NCI-H1105 (cell line): ENCODE results near the gene MED17.

Source experiments
- DNase-seq: peaks from one replicate; lab custom pipeline; 2025; lab: John Stamatoyannopoulos, UW

Gene MED17

DNA sequence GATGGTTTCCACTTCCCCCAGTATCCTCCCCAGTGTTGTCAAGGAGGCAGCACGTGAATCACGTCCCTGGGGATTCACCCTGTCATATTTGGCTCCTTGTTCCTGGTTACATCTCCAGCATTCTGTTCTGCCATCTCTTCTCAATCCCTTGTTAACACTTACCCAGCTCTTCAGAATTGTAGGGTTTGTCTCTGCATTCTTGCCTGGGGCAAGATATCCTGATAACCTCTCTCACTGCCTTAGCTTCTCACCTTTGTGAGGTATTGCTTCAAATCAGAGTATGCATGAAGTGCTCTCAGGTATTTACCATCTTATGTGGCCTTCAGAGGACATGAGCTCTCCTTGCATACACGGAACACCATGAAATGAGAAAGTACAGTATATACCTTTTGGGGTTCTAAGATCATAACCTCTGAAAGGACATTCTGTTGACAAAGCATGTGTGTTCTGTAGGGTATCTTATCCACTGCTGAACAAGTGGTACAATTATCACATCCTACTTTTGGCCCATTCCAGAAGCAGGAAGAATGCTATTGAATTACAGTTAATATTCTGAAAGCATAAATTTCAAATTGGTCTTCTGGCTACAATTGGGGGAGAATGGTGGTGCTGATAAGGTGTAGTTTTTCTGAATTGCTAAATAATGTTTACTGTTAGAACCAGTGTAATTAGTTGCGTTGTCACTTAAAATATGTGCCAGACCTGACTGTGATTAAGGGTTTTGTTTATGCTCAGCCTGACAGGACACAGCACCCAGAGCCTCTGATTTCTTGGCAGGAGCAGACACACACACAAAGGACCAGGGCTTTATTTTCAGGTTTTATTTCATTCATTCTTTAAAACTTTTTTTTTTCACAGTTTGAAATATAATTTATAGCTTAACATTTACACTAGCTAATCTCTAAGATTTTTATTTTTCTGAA, 33.6 kb downstream of the MED17 start:
- no peak for DNase-seq

DNA sequence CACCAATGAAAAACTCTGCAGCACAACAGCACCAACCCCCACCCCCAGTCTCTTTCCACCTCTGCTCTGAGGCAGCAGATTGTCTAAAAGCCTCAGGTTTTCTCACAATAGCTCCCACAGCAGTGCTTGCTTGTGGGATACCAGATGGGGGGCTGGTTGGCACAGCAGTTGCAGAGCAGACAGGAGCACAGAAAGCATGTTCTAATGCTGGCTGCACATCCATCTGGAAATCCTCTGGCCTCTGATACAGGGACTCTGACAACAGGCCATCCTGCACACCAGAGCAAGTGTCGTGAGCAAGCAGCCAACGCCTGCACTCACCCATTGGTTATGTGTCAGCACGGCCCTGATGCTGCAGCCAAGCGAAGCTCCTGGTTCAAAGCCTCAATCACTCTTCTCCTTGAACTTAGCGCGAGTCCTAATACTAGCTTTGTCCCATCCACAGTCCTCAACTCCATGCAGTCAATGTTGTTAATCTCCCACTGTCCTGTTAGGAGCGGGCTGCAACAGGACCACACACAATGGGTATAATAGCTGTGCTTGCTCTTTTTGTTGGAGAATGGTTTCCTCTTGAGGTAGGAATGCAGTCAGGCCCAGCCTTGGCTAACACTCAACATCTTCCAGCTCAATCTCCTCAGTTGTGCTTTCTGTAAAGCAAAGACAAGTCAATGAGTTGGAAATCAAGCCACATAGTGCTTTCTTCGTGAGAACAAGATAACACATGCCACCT, 36.0 kb downstream of the MED17 start:
- DNase-seq: no peak

DNA sequence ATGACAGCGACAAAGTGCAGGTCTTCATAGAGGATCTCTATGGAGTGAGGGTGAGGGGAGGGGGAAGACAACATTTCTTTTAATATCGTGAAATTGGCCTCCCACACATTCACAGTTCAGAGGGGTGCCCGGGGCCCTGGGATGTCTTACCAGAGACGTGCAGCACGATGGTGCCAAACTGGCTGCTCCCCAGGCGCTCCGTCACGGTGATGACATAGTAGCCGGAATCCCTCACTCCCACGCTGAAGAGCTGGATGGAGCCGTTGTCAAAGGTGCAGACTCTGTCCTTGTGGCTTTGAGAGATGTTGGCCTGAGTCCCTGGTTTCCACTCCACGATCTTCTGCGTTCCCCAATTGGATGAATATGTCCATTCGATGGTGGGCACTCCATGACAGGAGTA, 36.8 kb downstream of the MED17 start:
- no peak for DNase-seq

DNA sequence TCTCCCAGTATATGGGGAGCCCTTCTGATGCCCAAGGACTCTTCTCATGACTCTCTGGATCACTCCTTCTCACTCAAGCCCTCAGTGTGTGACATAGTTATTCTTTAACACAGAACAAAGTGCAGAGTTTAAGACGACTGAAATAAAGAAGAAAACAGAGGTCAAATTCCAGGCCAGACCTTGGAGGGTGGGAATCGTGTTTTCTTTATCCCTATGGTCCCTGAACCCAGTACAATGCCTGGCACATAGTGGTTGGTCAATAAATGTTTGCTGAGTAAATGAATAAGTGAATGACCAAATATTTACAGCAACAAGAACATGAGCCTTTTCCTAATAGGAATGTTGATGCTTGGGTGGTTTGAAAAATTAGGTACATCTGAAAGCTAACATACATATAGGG, 37.5 kb downstream of the MED17 start:
- DNase-seq: no peak

DNA sequence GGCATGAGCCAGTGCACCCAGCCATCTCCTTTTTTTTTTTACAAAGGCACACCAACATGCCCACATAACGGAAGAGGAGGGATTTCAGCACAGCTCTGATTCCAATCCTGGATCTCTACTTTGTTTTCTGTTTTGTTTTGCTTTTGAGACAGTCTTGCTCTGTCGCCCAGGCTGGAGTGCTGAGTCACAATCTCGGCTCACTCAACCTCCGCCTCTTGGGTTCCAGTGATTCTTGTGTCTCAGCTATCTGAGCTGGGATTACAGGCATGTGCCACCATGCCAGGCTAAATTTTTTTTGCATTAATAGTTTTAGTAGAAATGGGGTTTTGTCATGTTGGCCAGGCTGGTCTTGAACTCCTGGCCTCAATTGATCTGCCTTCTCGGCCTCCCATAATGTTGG, 38.3 kb downstream of the MED17 start:
- DNase-seq: no peak

DNA sequence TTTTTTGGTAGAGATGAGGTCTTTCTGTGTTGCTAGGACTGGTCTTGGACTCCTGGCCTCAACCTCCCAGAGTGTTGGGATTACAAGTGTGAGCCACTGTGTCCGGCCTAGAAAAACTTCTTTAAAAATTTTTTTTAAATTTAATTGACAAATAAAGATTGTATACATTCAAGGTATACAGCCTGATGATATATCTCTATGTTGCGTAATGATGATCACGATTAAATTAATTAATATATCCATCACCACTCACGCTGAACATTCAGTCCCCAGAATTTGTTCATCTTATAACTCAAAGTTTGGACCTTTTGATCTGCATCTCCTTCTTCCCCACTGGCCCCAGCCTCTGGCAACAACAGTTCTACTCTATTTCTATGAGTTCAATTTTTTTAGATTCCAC, 39.1 kb downstream of the MED17 start:
- no peak for DNase-seq

DNA sequence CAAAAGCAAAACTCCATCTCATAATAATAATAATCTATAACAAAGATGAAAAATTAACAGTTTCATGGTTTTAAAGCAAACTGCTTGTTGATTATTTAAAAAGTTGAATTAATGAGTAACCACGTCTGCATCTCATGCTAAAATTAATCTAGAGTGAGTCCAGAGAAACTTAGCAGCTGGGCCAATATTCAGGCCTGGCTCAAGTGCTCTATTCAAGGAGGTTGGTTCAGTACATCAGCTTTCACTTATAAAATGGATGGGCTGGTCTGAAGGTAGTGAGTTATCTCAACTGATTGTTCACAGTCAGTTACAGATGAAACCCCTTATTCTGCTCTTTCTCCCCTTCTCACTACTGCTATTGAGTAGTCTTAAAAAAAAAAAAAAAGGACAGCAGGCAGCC, 43.3 kb downstream of the MED17 start:
- DNase-seq: no peak

DNA sequence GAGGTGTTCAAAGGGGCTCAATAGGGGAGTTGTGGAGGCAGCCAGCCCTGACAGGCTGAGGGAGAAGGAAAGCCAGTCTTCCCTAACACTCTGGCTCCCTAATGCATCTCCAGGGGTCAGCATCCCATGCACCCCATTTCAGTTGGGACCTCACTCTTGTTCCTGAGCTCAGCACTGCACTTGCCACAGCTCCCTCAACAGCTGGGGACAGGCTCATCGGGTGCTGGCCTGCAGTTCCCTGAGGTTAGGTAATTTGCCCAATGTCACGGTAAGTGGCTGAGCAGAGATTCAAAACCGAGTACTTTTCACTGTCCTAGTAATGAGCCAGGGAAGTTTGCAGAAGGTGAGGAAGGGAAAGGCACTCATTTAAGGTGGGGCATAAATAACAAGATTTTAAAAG, 45.5 kb downstream of the MED17 start:
- no peak for DNase-seq

DNA sequence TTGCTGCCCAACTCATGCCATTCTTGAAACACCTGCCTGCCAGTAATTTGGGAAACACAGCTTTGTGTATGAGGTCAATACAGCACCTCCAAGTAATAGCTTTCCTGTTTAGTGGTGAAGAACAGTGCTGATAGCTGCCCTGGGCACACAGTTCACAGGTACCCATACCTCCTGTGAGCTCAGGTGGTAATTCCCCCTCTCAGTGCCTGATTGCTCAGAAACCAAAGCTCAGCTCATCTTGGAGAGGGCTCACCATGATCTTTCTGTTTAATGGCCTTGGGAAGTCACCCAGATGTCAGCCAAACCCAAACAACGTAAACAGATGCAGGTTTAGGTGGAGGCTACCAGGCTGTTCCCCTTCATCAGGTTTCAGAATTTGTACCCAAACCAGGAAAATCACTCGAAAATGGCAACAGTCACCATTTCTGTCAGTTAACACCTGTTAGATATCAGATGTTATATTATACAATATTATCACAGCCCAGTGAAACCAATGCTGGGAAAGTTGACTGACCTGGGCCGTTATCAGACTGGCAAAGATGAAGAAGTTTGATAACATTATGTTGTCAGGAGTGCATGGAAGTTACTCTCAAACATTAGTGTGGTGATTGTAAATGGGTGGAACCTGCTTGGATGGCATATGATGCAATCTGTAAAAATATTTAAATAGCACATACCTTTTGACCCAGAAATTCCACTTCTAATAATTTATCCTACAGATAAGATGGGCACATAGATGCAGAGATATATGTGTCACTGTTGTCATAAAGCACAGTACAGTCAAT, 47.5 kb downstream of the MED17 start:
- no peak for DNase-seq

DNA sequence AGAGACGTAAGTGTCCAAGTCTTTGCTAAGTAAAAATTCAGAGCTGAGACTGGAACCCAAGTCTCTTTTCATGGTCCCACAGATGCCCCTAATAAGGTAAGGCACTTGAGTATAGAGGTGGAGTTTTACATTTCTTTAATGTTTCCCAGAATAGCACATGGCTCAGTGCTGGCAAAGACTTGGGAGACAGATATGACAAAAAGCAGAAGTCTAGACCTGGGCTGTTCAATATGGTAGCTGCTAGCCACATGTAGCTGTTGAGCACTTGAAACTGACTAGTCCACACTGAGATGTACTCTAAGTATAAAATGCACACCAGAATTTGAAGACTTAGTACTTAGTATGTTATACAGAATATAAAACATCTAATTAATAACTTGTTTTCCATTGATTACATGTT, 48.7 kb downstream of the MED17 start:
- DNase-seq: no peak

DNA sequence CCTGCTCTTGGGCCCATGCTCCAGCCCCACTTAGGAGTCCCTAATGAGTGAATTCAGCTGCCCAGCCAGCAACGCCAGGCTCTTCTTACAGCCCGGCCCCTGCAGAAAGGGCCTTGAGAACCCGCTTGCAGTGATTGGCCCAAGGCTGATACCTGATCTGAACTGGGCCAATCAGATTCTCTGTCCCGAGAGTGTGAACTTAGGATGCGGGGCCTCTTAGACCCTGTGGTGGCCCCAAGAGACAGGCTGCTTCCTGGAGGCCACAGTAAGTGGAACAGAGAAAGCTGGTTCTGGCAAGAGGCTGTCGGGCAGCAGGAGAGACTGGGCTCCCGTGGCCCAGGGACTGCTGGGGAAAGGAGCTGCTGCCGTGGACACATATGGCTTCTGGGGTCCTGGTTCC, 54.9 kb downstream of the MED17 start:
- DNase-seq: no peak

DNA sequence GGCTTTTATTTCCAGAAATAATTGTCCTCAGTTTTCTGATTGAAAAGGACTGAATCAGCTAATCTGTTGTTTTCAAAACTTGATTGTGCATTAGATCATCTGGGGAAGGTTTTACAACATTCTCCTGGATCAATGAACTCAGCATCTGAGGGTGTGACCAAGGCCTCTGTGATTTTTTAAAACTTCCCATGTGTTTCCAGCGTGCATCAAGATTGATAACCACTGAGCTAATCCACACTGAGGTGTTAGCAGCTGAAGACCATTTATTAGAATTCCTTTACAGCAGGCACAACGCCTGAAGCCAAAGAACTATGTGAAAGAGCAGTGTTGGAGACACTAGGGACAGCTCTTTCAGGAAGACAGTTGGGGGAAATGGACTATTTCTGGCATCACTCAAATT, 56.1 kb downstream of the MED17 start:
- DNase-seq: no peak

DNA sequence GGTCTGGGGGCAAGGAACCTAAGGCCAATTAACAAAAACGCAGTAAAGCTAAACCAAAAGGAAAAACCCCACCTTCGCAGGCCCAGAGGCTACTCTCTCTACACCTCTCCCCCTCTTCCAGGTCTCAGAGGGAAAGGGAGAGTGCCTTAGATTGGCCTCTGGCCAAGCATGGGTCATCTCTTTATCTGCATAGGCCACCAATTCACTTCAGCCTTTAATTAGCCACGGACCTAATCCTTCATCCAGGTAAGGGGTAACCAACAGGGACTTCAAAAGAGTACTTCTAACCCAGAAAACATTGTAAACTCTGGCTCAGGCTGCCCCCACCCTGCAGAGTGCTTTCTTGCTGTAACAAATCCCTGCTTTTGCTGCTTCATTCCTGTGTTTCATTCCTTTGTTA, 56.9 kb downstream of the MED17 start:
- DNase-seq: no peak

DNA sequence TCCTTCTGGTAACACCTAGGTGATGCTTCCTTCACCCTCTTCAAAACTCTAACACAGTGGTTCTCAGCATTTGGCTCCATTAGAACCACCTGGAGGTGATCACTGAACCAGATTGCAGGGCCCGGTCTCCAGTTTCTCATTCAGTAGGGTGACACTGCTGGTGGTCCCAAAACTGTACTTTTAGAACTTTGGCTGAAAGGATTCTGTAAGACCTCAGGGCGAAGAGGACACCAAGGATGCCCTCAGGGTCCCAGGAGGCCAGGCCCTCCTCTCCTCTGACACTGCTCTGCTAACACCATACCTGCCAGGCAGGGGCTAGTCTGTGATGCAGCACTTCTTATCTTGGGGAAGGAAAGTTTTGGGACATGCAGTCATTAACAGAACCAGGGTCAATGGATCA, 57.4 kb downstream of the MED17 start:
- no peak for DNase-seq

DNA sequence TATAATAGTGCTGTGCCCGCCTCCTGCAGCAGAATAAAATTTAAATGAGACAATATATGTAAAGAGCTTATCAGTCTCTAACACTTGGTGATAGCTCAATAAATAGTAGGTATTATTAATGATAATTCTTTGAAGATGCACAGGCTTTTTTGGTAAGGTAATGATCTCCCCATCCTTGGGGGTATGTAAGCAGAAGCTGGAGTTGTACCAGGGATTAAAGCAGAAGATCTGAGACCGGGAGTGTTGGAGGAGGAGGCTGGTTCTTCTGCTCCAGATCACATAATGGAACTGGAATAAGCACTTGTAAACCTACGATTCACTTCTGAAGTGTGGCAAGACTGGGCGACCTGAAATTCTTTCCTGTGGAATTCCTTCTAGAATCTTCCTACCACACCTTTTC, 58.0 kb downstream of the MED17 start:
- DNase-seq: no peak

DNA sequence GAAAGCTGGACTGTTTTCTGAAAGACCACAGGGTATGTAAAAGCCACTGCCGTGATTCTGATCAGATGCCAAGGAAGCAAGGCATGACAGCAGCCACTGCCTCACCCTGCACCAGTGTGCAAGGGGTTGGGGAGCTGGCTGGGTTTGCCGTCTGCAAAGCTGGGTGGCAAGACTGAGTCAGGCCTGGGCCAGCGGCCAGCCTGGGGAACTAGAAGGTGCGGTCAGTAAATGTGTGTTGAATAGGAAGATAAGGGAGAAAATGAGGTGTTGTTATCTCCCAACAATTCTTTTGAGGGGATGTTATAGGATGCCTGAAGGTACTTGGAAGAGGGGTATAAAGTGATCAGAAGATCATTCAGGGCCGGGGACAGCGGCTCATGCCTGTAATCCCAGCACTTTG, 58.4 kb downstream of the MED17 start:
- DNase-seq: no peak

DNA sequence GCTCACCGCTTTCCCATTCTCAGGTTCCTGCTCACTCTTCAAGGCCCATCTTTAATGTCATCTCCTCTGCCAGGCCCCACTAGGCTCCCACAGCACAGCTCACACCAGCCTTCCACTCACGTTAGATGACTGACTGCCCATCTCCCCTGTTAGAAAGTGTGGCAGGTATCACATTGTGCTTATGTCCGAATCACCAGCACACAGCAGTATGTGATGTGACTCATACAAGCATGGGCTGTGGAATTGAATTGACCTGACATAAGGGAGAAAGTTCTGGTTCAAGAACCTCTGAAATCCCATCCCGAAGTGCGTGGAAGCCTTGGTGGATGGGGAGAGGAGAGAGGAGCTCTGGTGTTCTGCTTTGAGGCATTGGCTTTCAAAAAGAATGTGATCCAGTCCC, 59.8 kb downstream of the MED17 start:
- DNase-seq: no peak

DNA sequence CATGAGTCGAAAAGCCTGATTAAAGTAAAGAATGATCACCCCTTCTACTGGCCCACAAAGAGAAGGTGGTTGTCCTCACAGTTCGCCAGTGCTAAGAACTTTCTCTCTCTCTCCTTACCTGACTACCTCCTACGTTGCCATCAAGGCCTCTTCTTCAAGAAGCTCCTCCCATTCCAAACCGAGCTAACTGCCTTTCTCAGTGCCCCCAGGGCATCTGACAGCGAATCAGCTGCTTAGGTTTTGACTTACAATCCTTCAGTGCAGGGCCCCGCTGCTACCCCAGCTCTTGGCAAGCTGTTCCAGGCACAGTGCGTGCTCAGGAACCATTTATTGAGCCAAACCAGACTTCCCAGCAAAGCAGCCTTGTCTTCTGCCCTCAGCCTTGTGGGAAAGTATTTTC, 60.5 kb downstream of the MED17 start:
- no peak for DNase-seq

DNA sequence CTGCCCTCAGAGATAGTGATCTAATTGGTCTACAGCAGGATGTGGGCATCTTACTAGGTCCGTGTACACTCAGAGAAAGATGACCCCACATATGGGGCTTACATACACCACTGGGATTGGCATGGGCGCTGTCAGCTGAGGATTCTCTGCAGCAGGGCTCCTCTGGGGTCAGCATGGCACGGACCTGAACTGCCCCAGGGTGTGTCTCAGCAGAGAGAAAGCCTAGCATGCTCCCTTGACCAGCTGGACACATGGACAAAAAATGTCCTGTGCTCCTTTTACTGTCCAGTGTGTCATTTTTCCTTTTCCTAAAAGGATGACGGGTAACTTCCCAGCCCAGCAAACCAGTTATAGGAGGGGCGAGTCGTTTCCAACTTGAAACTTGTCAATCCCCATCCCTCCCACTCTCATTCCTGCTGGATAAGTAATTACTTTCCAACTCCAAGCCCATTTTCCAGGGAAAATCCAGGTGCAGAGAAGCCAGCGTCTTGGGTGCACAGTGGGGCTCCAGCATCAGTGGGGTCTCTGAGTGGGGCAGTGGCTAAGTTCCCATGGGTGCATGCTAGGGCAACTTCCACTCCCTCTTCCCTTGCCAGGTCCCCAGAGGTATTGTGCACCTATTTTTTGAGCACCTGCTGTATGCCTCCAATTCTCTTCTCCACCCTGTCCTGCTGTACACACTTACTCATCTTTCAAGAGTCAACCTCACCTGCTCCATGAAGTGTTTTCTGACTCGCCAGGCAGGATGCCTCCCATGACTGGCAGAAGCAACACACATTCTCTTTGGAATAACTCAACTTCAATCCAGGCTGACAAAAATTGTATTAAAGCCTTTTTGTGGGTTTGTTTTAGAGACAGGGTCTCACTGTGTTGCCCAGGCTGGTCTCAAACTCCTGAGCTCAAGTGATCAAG, 61.4 kb downstream of the MED17 start:
- DNase-seq: no peak

DNA sequence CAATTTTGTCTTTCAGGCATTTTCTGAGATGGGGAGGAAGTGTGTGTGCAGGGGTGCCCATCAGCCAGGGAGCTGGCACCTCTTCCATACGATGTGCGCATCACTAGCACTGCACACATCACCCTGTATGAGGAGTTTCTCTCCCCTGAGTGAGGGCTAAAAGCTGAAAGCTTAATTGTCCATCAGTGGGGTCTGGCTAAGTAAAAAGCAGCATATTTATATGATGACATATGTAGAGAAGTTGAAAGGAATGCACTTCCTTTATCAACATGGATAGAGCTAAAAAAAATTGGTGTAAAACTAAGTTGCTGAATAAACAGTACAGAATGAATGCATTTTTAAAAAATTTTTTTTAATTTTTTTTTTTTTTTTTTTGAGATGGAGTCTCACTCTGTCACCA, 62.3 kb downstream of the MED17 start:
- DNase-seq: no peak

DNA sequence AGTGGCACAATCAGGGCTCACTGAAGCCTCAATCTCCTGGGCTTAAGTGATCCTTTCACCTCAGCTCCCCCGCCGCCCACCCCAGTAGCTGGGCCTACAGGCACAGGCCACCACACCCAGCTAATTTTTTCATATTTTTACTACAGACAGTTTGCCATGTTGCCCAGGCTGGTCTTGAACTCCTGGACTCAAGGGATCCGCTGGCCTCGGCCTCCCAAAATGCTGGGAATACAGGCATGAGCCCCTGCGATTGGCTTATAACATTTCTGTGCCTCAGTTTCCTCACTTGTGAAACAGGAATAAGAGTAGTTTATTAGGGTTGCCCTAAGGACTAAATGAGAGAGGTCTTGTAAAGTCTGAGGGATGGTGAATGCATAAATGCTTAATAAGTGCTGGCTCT, 65.1 kb downstream of the MED17 start:
- DNase-seq: no peak
